ENCODE measurements around the gene PGBD5.
A peak's percentile ranks its signal among the peaks of the same experiment; 100 is the strongest.

Gene PGBD5

GRCh38 chr1:230285351-230285750 lies 140.8 kb downstream of the PGBD5 start:
- 92% methylated on average over 3 of the region's 7 CpGs for WGBS
- no peaks in the 10 kb centered on the region for H3K9me3 ChIP-seq (ENCODE audit: insufficient read depth, low read depth, low read length)
- no peak overlapping the region for H3K27ac ChIP-seq (ENCODE audit: low read depth, low read length)
- H3K4me3 ChIP-seq (ENCODE audit: low read length) = no peak overlapping the region
- H3K27me3 ChIP-seq (ENCODE audit: insufficient read depth, low read length) = no peaks in the 10 kb centered on the region
- no peaks in the 10 kb centered on the region for H3K36me3 ChIP-seq (ENCODE audit: insufficient read depth, low read length)
- no peaks in the 10 kb centered on the region for H3K4me1 ChIP-seq (ENCODE audit: insufficient read depth, low read length)
- H3K9ac ChIP-seq (ENCODE audit: low read depth, low read length) = no peak overlapping the region

DNA sequence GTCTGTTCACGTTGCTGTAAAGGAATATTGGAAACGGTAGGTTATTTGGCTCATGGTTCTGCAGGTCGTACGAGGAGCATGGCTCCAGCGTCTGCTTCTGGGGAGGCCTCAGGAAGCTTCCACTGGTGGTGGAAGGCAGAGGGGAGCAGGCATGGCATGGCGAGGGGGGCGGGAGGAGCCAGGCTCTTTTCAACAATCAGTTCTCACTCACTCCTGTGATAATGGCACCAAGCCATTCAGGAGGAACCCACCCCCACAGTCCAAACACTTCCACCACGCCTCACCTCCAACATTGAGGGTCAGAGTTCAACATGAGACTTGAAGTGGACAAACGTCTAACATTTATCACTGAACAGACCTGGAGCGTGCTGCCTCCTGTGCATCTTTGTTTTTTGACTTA lies 141.2 kb downstream of the PGBD5 start:
- 91% methylated on average over 10 of the region's 10 CpGs for WGBS

DNA sequence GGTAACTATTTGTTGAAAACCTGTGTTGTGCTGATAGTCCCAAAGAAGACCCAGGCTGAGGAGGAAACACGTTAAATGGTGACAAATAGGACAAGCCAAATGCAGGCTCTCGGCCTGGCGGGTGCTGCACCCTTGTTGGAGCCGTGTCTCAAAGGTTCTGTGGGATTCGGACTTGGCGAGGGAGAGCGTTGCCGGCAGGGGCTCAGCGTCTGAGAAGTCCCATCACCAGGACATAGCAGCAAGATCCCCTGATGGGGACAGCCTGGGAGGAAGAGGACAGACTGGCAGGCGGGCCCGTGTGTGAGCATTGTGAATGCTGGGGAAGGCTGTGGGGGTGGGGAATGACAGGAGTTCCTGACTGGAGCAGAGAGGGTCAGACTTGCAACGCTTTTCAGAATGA lies 142.5 kb downstream of the PGBD5 start:
- H3K27me3 ChIP-seq (ENCODE audit: insufficient read depth, low read length) = no peaks in the 10 kb centered on the region
- H3K27ac ChIP-seq (ENCODE audit: low read depth, low read length) = no peak overlapping the region
- H3K36me3 ChIP-seq (ENCODE audit: insufficient read depth, low read length) = peaks cover 12% of the 10 kb centered on the region
- no peaks in the 10 kb centered on the region for H3K9me3 ChIP-seq (ENCODE audit: insufficient read depth, low read depth, low read length)
- H3K4me1 ChIP-seq (ENCODE audit: insufficient read depth, low read length) = 0 out of 2 replicates have a peak, but pooled peaks cover 2% of the 10 kb centered on the region
- no peak overlapping the region for H3K4me3 ChIP-seq (ENCODE audit: low read length)
- no peak overlapping the region for H3K9ac ChIP-seq (ENCODE audit: low read depth, low read length)
- WGBS = 88% methylated on average over 12 of the region's 12 CpGs

More for the DNA sequence above, 141.2 kb downstream of the PGBD5 start:
- peaks cover 3% of the 10 kb centered on the region; the same call in 1 of the 2 replicates for H3K36me3 ChIP-seq (ENCODE audit: insufficient read depth, low read length)
- H3K27ac ChIP-seq (ENCODE audit: low read depth, low read length) = no peak overlapping the region
- H3K4me1 ChIP-seq (ENCODE audit: insufficient read depth, low read length) = no peaks in the 10 kb centered on the region
- no peaks in the 10 kb centered on the region for H3K9me3 ChIP-seq (ENCODE audit: insufficient read depth, low read depth, low read length)
- no peak overlapping the region for H3K9ac ChIP-seq (ENCODE audit: low read depth, low read length)
- no peak overlapping the region for H3K4me3 ChIP-seq (ENCODE audit: low read length)
- no peaks in the 10 kb centered on the region for H3K27me3 ChIP-seq (ENCODE audit: insufficient read depth, low read length)

- 98% methylated on average over 2 of the region's 3 CpGs for WGBS
- no peak overlapping the region for H3K9ac ChIP-seq (ENCODE audit: low read depth, low read length)
- no peaks in the 10 kb centered on the region for H3K9me3 ChIP-seq (ENCODE audit: insufficient read depth, low read depth, low read length)
- H3K27ac ChIP-seq (ENCODE audit: low read depth, low read length) = no peak overlapping the region
- peaks cover 15% of the 10 kb centered on the region for H3K4me1 ChIP-seq (ENCODE audit: insufficient read depth, low read length)
- H3K4me3 ChIP-seq (ENCODE audit: low read length) = no peak overlapping the region
- H3K36me3 ChIP-seq (ENCODE audit: insufficient read depth, low read length) = peaks cover 12% of the 10 kb centered on the region
- no peaks in the 10 kb centered on the region for H3K27me3 ChIP-seq (ENCODE audit: insufficient read depth, low read length)
These were observed 144.0 kb downstream of the PGBD5 start for GRCh38 chr1:230282157-230282556.

GRCh38 chr1:230281556-230281955 lies 144.6 kb downstream of the PGBD5 start:
- no peak overlapping the region for H3K27ac ChIP-seq (ENCODE audit: low read depth, low read length)
- H3K4me3 ChIP-seq (ENCODE audit: low read length) = no peak overlapping the region
- no peaks in the 10 kb centered on the region for H3K9me3 ChIP-seq (ENCODE audit: insufficient read depth, low read depth, low read length)
- peaks cover 12% of the 10 kb centered on the region for H3K36me3 ChIP-seq (ENCODE audit: insufficient read depth, low read length)
- no peak overlapping the region for H3K9ac ChIP-seq (ENCODE audit: low read depth, low read length)
- 95% methylated on average over 17 of the region's 17 CpGs for WGBS
- H3K27me3 ChIP-seq (ENCODE audit: insufficient read depth, low read length) = no peaks in the 10 kb centered on the region
- H3K4me1 ChIP-seq (ENCODE audit: insufficient read depth, low read length) = peaks cover 21% of the 10 kb centered on the region

DNA sequence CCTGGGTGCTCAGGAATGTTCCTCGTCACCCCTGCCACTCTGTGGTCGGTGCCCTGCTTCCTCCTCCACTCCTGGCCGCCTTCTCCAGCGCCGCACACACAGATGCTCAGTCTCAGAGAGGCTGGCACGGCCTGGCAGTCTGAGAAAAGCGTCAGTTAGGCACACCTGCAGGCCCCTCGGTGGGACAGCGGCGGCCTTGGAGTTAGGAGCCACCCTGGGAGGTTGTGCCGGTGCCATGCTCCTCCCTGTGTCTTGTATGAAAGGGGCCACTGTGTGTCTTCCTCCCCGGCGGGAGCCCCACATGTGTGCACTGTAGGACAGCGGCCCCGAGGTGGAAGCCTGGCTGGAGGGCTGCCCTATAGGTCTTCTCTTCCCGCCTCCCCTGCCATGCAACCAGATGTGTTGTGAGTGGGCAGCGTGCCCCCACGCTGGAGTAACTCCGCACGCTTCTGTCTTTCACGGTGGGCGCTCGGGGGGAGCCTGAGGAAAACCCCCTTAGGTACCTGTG lies 145.2 kb downstream of the PGBD5 start:
- Histone ChIP-seq H3K4me1 (ENCODE audit: insufficient read depth, low read length) (peaks cover 22% of the 10 kb centered on the region), H3K27me3 (ENCODE audit: insufficient read depth, low read length) (no peaks in the 10 kb centered on the region), H3K27ac (ENCODE audit: low read depth, low read length) (no peak overlapping the region), H3K36me3 (ENCODE audit: insufficient read depth, low read length) (peaks cover 15% of the 10 kb centered on the region), H3K9me3 (ENCODE audit: insufficient read depth, low read depth, low read length) (no peaks in the 10 kb centered on the region), H3K9ac (ENCODE audit: low read depth, low read length) (no peak overlapping the region), H3K4me3 (ENCODE audit: low read length) (no peak overlapping the region)
- WGBS = 94% methylated on average over 23 of the region's 23 CpGs

- peaks cover 22% of the 10 kb centered on the region for H3K36me3 ChIP-seq (ENCODE audit: insufficient read depth, low read length)
- 95% methylated on average over 24 of the region's 24 CpGs for WGBS
- H3K9ac ChIP-seq (ENCODE audit: low read depth, low read length) = no peak overlapping the region
- no peak overlapping the region for H3K27ac ChIP-seq (ENCODE audit: low read depth, low read length)
- H3K4me1 ChIP-seq (ENCODE audit: insufficient read depth, low read length) = peaks cover 22% of the 10 kb centered on the region
- H3K4me3 ChIP-seq (ENCODE audit: low read length) = no peak overlapping the region
- no peaks in the 10 kb centered on the region for H3K27me3 ChIP-seq (ENCODE audit: insufficient read depth, low read length)
- H3K9me3 ChIP-seq (ENCODE audit: insufficient read depth, low read depth, low read length) = no peaks in the 10 kb centered on the region
These were observed 145.9 kb downstream of the PGBD5 start for GRCh38 chr1:230280054-230280795.

- H3K36me3 ChIP-seq (ENCODE audit: insufficient read depth, low read length) = peaks cover 29% of the 10 kb centered on the region
- H3K4me3 ChIP-seq (ENCODE audit: low read length) = no peak overlapping the region
These were observed 146.6 kb downstream of the PGBD5 start for GRCh38 chr1:230279583-230279945.

DNA sequence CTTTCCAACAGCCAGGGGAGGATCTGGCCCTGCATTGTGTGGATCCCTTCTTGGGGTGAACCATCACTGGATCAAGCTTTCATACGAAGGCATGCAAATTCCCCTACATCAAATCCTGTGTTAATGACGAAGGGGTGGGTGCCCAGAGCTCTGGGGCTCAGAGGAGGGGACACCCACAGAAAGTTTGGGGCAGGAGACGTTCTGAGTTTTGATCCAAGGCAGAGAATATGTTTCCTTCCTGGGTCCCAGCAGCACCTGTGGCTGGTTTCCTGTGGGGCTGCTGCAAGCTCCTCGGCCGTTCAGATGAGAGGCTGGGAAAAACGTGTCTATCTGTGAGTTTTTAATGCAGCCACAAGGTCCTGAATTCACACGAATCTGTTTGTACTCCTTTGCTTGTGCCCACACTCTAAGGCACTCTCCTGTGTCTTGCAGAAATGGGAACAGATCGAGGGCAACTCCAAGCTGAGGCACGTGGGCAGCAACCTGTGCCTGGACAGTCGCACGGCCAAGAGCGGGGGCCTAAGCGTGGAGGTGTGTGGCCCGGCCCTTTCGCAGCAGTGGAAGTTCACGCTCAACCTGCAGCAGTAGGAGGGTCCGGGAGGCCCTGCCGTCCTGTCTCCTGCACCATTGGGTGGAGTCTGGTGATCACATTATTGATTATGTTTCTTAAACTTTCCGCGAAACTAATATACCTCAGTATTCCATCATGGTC lies 147.1 kb downstream of the PGBD5 start:
- Histone ChIP-seq H3K36me3 (ENCODE audit: insufficient read depth, low read length) (peaks cover 34% of the 10 kb centered on the region), H3K27me3 (ENCODE audit: insufficient read depth, low read length) (no peaks in the 10 kb centered on the region), H3K27ac (ENCODE audit: low read depth, low read length) (no peak overlapping the region), H3K4me3 (ENCODE audit: low read length) (no peak overlapping the region), H3K9me3 (ENCODE audit: insufficient read depth, low read depth, low read length) (no peaks in the 10 kb centered on the region), H3K9ac (ENCODE audit: low read depth, low read length) (no peak overlapping the region), H3K4me1 (ENCODE audit: insufficient read depth, low read length) (peaks cover 22% of the 10 kb centered on the region)
- WGBS = 93% methylated on average over 20 of the region's 20 CpGs

More at GRCh38 chr1:230279583-230279945, 146.6 kb downstream of the PGBD5 start:
- no peak overlapping the region for H3K9ac ChIP-seq (ENCODE audit: low read depth, low read length)
- H3K27ac ChIP-seq (ENCODE audit: low read depth, low read length) = no peak overlapping the region
- 96% methylated on average over 24 of the region's 24 CpGs for WGBS
- no peaks in the 10 kb centered on the region for H3K27me3 ChIP-seq (ENCODE audit: insufficient read depth, low read length)
- H3K4me1 ChIP-seq (ENCODE audit: insufficient read depth, low read length) = peaks cover 22% of the 10 kb centered on the region
- H3K9me3 ChIP-seq (ENCODE audit: insufficient read depth, low read depth, low read length) = no peaks in the 10 kb centered on the region

- no peaks in the 10 kb centered on the region for H3K27me3 ChIP-seq (ENCODE audit: insufficient read depth, low read length)
- 92% methylated on average over 7 of the region's 7 CpGs for WGBS
- H3K9ac ChIP-seq (ENCODE audit: low read depth, low read length) = no peak overlapping the region
- H3K36me3 ChIP-seq (ENCODE audit: insufficient read depth, low read length) = peaks cover 34% of the 10 kb centered on the region
- no peaks in the 10 kb centered on the region for H3K9me3 ChIP-seq (ENCODE audit: insufficient read depth, low read depth, low read length)
- H3K27ac ChIP-seq (ENCODE audit: low read depth, low read length) = no peak overlapping the region
- H3K4me1 ChIP-seq (ENCODE audit: insufficient read depth, low read length) = peaks cover 22% of the 10 kb centered on the region
- H3K4me3 ChIP-seq (ENCODE audit: low read length) = no peak overlapping the region
These were observed 147.8 kb downstream of the PGBD5 start for GRCh38 chr1:230278376-230278775.

GRCh38 chr1:230277201-230278025 lies 148.7 kb downstream of the PGBD5 start:
- Histone ChIP-seq H3K27me3 (ENCODE audit: insufficient read depth, low read length) (no peaks in the 10 kb centered on the region), H3K9me3 (ENCODE audit: insufficient read depth, low read depth, low read length) (no peaks in the 10 kb centered on the region), H3K4me3 (ENCODE audit: low read length) (no peak overlapping the region), H3K9ac (ENCODE audit: low read depth, low read length) (no peak overlapping the region), H3K27ac (ENCODE audit: low read depth, low read length) (peak overlapping the region; percentile 75; the same call in 1 of the 2 replicates), H3K36me3 (ENCODE audit: insufficient read depth, low read length) (peaks cover 34% of the 10 kb centered on the region), H3K4me1 (ENCODE audit: insufficient read depth, low read length) (peaks cover 22% of the 10 kb centered on the region)
- 7% methylated on average over 12 of the region's 15 CpGs for WGBS
